ENCODE measurements around the gene NACC1. TPM values are rescaled to one million over a fixed set of nuclear protein-coding genes. Genes with fewer than 3 reads are reported as not detected.

The NACC1 gene
- polyA plus RNA-seq, 2 of the 4 experiments (the other 2 are of a cell fraction) = 26.1 to 37.9 TPM

DNA sequence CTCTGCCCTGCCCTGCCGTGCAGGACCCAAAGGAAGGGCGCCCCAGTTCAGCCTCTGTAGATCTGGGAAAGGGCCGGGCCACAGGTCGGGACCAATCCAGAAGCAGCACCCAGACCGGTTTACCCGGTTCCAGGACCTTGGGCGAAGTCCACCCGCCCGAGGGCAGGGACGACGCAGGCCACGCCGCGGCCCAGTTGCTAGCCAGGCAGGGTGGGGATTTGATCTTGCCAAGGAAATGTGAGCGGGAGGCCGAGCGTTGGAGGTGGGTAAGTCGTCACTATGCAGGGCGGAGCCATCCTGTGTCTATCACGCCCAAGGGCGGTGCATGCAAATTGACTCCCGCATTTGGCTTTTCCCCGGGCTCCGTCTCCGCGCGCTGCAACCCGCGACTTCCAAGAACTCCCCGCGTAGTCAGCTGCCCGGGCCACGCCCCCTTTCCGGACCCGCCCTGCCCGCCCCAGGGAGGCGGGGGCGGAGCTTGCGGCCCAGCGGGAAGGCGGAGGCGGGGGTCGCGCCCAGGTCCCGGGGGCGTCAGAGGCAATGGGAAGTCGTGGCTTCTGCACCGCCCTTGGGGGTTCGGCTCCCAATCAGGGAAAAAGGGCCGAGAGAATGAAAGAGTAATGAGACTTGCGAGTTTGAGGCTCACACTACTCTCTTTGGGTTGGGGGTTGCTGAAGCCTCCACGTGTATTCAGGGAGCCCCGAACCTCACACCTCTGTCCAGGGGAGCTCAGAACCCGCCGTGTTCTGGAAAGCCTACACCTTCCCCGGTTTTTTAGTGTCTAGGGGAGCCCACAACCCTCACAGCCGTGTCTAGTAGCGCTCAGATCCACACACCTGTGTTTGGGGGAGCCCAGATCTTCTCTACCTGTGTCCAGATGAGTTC is 44.9 kb downstream of the NACC1 start (continued):
- TF ChIP-seq, protein P1, sequence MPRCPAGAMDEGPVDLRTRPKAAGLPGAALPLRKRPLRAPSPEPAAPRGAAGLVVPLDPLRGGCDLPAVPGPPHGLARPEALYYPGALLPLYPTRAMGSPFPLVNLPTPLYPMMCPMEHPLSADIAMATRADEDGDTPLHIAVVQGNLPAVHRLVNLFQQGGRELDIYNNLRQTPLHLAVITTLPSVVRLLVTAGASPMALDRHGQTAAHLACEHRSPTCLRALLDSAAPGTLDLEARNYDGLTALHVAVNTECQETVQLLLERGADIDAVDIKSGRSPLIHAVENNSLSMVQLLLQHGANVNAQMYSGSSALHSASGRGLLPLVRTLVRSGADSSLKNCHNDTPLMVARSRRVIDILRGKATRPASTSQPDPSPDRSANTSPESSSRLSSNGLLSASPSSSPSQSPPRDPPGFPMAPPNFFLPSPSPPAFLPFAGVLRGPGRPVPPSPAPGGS (IDR thresholded peaks at IDR 0.05) = peak; percentile 53; the same call in 1 of the 3 replicates
- TF ChIP-seq ZC3H11A (IDR thresholded peaks at IDR 0.05) = no peak
- TF ChIP-seq HEYL (CRISPR knock-in tag; IDR thresholded peaks at IDR 0.05) = no peak
- no peak for TF ChIP-seq EHMT2 (IDR thresholded peaks at IDR 0.05; ENCODE audit: low read depth)
- TF ChIP-seq ESRRA (IDR thresholded peaks at IDR 0.05; ENCODE audit: borderline replicate concordance, low read length) = no peak
- no peak for TF ChIP-seq CHD2 (IDR thresholded peaks at IDR 0.05; ENCODE audit: low read length, partially characterized antibody)
- TF ChIP-seq NR3C1 (IDR thresholded peaks at IDR 0.05) = no peak
- TF ChIP-seq E2F6 (IDR thresholded peaks at IDR 0.05; ENCODE audit: borderline replicate concordance, low read depth) = peak; percentile 51; the same call in 1 of the 2 replicates
- TF ChIP-seq MAZ (IDR thresholded peaks at IDR 0.05; ENCODE audit: borderline replicate concordance, low read depth, low read length) = no peak
- TF ChIP-seq RNF2 (IDR thresholded peaks at IDR 0.05; ENCODE audit: borderline replicate concordance, low read depth) = no peak
- TF ChIP-seq, protein P2, sequence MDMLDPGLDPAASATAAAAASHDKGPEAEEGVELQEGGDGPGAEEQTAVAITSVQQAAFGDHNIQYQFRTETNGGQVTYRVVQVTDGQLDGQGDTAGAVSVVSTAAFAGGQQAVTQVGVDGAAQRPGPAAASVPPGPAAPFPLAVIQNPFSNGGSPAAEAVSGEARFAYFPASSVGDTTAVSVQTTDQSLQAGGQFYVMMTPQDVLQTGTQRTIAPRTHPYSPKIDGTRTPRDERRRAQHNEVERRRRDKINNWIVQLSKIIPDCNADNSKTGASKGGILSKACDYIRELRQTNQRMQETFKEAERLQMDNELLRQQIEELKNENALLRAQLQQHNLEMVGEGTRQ (IDR thresholded peaks at IDR 0.05) = peak; percentile 19; the same call in 1 of the 2 replicates
- TF ChIP-seq GATA3 (IDR thresholded peaks at IDR 0.05; ENCODE audit: borderline replicate concordance) = no peak
- TF ChIP-seq MAX (IDR thresholded peaks at IDR 0.05) = peak; percentile 77
- TF ChIP-seq EP300 (IDR thresholded peaks at IDR 0.05) = no peak
- peak; percentile 55 for TF ChIP-seq POLR2A (IDR thresholded peaks at IDR 0.05; ENCODE audit: low read length)
- TF ChIP-seq HDAC2 (IDR thresholded peaks at IDR 0.05) = no peak
- no peak for TF ChIP-seq CBX8 (IDR thresholded peaks at IDR 0.05)
- no peak for TF ChIP-seq ZSCAN20 (CRISPR knock-in tag; IDR thresholded peaks at IDR 0.05)
- TF ChIP-seq, protein P3, sequence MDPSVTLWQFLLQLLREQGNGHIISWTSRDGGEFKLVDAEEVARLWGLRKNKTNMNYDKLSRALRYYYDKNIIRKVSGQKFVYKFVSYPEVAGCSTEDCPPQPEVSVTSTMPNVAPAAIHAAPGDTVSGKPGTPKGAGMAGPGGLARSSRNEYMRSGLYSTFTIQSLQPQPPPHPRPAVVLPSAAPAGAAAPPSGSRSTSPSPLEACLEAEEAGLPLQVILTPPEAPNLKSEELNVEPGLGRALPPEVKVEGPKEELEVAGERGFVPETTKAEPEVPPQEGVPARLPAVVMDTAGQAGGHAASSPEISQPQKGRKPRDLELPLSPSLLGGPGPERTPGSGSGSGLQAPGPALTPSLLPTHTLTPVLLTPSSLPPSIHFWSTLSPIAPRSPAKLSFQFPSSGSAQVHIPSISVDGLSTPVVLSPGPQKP (IDR thresholded peaks at IDR 0.05; ENCODE audit: low read depth, low read length) = no peak
- peak; percentile 52; the same call in 1 of the 2 replicates for TF ChIP-seq HOXA7 (CRISPR knock-in tag; IDR thresholded peaks at IDR 0.05)
- no peak for TF ChIP-seq ZNF302 (CRISPR knock-in tag; IDR thresholded peaks at IDR 0.05)
- 0 out of 2 replicates have a peak, but pooled peaks have one; percentile 30 for TF ChIP-seq RFX5 (IDR thresholded peaks at IDR 0.05)
- TF ChIP-seq, protein P4, sequence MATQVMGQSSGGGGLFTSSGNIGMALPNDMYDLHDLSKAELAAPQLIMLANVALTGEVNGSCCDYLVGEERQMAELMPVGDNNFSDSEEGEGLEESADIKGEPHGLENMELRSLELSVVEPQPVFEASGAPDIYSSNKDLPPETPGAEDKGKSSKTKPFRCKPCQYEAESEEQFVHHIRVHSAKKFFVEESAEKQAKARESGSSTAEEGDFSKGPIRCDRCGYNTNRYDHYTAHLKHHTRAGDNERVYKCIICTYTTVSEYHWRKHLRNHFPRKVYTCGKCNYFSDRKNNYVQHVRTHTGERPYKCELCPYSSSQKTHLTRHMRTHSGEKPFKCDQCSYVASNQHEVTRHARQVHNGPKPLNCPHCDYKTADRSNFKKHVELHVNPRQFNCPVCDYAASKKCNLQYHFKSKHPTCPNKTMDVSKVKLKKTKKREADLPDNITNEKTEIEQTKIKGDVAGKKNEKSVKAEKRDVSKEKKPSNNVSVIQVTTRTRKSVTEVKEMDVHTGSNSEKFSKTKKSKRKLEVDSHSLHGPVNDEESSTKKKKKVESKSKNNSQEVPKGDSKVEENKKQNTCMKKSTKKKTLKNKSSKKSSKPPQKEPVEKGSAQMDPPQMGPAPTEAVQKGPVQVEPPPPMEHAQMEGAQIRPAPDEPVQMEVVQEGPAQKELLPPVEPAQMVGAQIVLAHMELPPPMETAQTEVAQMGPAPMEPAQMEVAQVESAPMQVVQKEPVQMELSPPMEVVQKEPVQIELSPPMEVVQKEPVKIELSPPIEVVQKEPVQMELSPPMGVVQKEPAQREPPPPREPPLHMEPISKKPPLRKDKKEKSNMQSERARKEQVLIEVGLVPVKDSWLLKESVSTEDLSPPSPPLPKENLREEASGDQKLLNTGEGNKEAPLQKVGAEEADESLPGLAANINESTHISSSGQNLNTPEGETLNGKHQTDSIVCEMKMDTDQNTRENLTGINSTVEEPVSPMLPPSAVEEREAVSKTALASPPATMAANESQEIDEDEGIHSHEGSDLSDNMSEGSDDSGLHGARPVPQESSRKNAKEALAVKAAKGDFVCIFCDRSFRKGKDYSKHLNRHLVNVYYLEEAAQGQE (IDR thresholded peaks at IDR 0.05) = no peak
- no peak for TF ChIP-seq BHLHE40 (IDR thresholded peaks at IDR 0.05; ENCODE audit: low read depth, low read length)
- TF ChIP-seq CBX2 (IDR thresholded peaks at IDR 0.05; ENCODE audit: borderline replicate concordance, low read depth) = no peak
- no peak for TF ChIP-seq SMC3 (IDR thresholded peaks at IDR 0.05)
- no peak; a peak in 1 of 5 replicates for TF ChIP-seq RAD21 (conservative IDR thresholded peaks at IDR 0.05 in 1 of 2, IDR thresholded peaks at IDR 0.05 in 1 of 2)
- no peak for TF ChIP-seq PBX3 (IDR thresholded peaks at IDR 0.05)
- TF ChIP-seq, protein P5, sequence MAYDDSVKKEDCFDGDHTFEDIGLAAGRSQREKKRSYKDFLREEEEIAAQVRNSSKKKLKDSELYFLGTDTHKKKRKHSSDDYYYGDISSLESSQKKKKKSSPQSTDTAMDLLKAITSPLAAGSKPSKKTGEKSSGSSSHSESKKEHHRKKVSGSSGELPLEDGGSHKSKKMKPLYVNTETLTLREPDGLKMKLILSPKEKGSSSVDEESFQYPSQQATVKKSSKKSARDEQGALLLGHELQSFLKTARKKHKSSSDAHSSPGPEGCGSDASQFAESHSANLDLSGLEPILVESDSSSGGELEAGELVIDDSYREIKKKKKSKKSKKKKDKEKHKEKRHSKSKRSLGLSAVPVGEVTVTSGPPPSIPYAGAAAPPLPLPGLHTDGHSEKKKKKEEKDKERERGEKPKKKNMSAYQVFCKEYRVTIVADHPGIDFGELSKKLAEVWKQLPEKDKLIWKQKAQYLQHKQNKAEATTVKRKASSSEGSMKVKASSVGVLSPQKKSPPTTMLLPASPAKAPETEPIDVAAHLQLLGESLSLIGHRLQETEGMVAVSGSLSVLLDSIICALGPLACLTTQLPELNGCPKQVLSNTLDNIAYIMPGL (CRISPR knock-in tag; IDR thresholded peaks at IDR 0.05; ENCODE audit: borderline replicate concordance) = no peak
- no peak for TF ChIP-seq ZFP36 (IDR thresholded peaks at IDR 0.05; ENCODE audit: borderline replicate concordance, partially characterized antibody)
